K562 (cell line): Measurements from ENCODE around the gene TWSG1. TPM values are rescaled to one million over a fixed set of nuclear protein-coding genes. Genes with fewer than 3 reads are reported as not detected.

Source experiments
- ATAC-seq: fragments of 200-7000 bp; cut with Tn5 transposase; 3 replicates; pipeline ENCODE4 v1.9.1; 2020; ENCODE audit warnings: moderate library complexity
- BruUV-seq: library from RNA; stranded (reverse); fragments of 400-500 nt; replicated peaks from 2 replicates; lab custom pipeline; 2021; lab: Mats Ljungman, UMichigan
- CTCF ChIA-PET: fragments of 300-600 bp; formaldehyde crosslinking; extraction: SDS; loops from one replicate; lab custom pipeline; 2021; ENCODE audit warnings: low intra/inter-chr PET ratio; lab: Yijun Ruan, JAX
- POLR2A ChIA-PET: fragments of 300-600, 350-650 bp; sonication (Branson Sonifier 250); formaldehyde crosslinking; extraction: SDS; loops from one replicate; lab custom pipeline; 2021; ENCODE audit warnings: antibody characterized with exemption, inconsistent platforms; lab: Yijun Ruan, JAX
- DNase-seq, 4 experiments: peaks; one replicate each; pipeline versions ENCODE4 v3.0.0 to v3.0.0-alpha.2; 2011 to 2018; ENCODE audit warnings: low spot score in 3 of 4, mixed read lengths in 3 of 4; ENCODE audit errors: extremely low read depth in 1 of 4
- FAIRE-seq: peaks from 2 replicates; lab custom pipeline; 2011; peaks lifted over from hg19 to GRCh38; lab: Jason Lieb, UNC
- H2AFZ ChIP-seq: 2 replicates; pipeline ENCODE4 v1.6.0; 2011; ENCODE audit warnings: low read depth, low read length, control low read depth, inconsistent platforms
- H3K27ac ChIP-seq: fragments of 200-600 bp; 3 replicates; pipeline ENCODE4 v1.8.0; 2011; ENCODE audit warnings: low read depth, mild to moderate bottlenecking, control low read depth, inconsistent platforms, low read length, moderate library complexity, mixed read lengths; ENCODE audit errors: extremely low read depth
- H3K27me3 ChIP-seq, 2 experiments: fragments of 300-600 bp in 1 of 2; 2 replicates in 1 of 2; 3 replicates in 1 of 2; pipeline versions ENCODE4 v1.6.0 to v1.8.0; 2011; ENCODE audit warnings: inconsistent platforms in 2 of 2, low read length in 2 of 2, mild to moderate bottlenecking in 1 of 2, mixed read lengths in 1 of 2, moderate library complexity in 1 of 2; ENCODE audit not compliant: control insufficient read depth in 2 of 2, insufficient read depth in 2 of 2
- H3K36me3 ChIP-seq: fragments of 300-600 bp; 3 replicates; pipeline ENCODE4 v1.8.0; 2011; ENCODE audit warnings: mild to moderate bottlenecking, low read length, inconsistent platforms; ENCODE audit not compliant: control insufficient read depth, insufficient read depth
- H3K4me1 ChIP-seq, 2 experiments: fragments of 200-600 bp in 1 of 2; replicated peaks in 1 of 2; 2 replicates in 1 of 2; 3 replicates in 1 of 2; pipeline versions ENCODE4 v1.5.1 to v1.8.0; 2011; ENCODE audit warnings: inconsistent platforms in 2 of 2, low read length in 2 of 2, mild to moderate bottlenecking in 1 of 2, mixed read lengths in 1 of 2, moderate library complexity in 1 of 2; ENCODE audit not compliant: control insufficient read depth in 2 of 2, insufficient read depth in 2 of 2
- H3K4me2 ChIP-seq: 2 replicates; pipeline ENCODE4 v1.6.1; 2011; ENCODE audit warnings: low read length, control low read depth, inconsistent platforms, mixed read lengths; ENCODE audit not compliant: insufficient read depth
- H3K4me3 ChIP-seq: fragments of 200-600 bp; sonication (generic), shearing (Covaris generic); 2 replicates; pipeline ENCODE4 v1.5.1; 2016; ENCODE audit warnings: control low read depth, inconsistent platforms
- H3K79me2 ChIP-seq: fragments of 200-600 bp; 3 replicates; pipeline ENCODE4 v1.8.0; 2011; ENCODE audit warnings: low read length, inconsistent platforms; ENCODE audit not compliant: control insufficient read depth, insufficient read depth
- H3K9ac ChIP-seq, 2 experiments: 2 replicates each; pipeline versions ENCODE4 v1.6.0 to v1.6.1; 2011; ENCODE audit warnings: low read depth in 2 of 2, low read length in 2 of 2, control low read depth in 1 of 2, inconsistent platforms in 1 of 2, mild to moderate bottlenecking in 1 of 2, mixed read lengths in 1 of 2; ENCODE audit not compliant: insufficient read depth in 1 of 2
- H3K9me1 ChIP-seq: one replicate; pipeline ENCODE4 v1.6.0; 2011; ENCODE audit warnings: inconsistent platforms, mild to moderate bottlenecking, low read length, moderate library complexity; ENCODE audit not compliant: control insufficient read depth, insufficient read depth
- H3K9me3 ChIP-seq: replicated peaks from 2 replicates; pipeline ENCODE4 v1.5.1; 2011; ENCODE audit warnings: low read depth, low read length, inconsistent platforms; ENCODE audit not compliant: control insufficient read depth, insufficient read depth
- H4K20me1 ChIP-seq: replicated peaks from 2 replicates; pipeline ENCODE4 v1.6.1; 2011; ENCODE audit warnings: low read length, inconsistent platforms, mixed read lengths; ENCODE audit not compliant: control insufficient read depth, insufficient read depth
- CTBP1 ChIP-seq: fragments of 450-650 bp; IDR thresholded peaks from 2 replicates; pipeline ENCODE4 v1.6.1; 2016; ENCODE audit warnings: borderline replicate concordance
- HDAC8 ChIP-seq: fragments of 450-650 bp; IDR thresholded peaks from 2 replicates; pipeline ENCODE4 v1.6.1; 2016; ENCODE audit warnings: mild to moderate bottlenecking, missing genetic modification characterization, moderate library complexity, missing compliant biosample characterization
- JUN ChIP-seq, 2 experiments: sonication (generic) in 1 of 2; formaldehyde crosslinking in 1 of 2; IDR thresholded peaks; 2 replicates each; pipeline versions ENCODE4 v1.6.1 to v1.8.0; 2012 to 2022; ENCODE audit warnings: borderline replicate concordance in 2 of 2, mild to moderate bottlenecking in 2 of 2, improper control_type of control experiment in 1 of 2, low read depth in 1 of 2, low read length in 1 of 2, missing genetic modification reagents in 1 of 2
- POLR3G ChIP-seq: IDR thresholded peaks from 2 replicates; pipeline ENCODE4 v1.6.1; 2011; ENCODE audit not compliant: insufficient read length, insufficient replicate concordance; ENCODE audit errors: extremely low read depth
- SMARCA5 ChIP-seq: fragments of 450-650 bp; IDR thresholded peaks from 2 replicates; pipeline ENCODE4 v1.6.1; 2016
- WGBS: fragments of 100-300 bp; shearing (Covaris generic); methylation state at CpG from one replicate; pipeline ENCODE4 v1.1.6; 2016; ENCODE audit warnings: low coverage, mixed read lengths; ENCODE audit not compliant: insufficient coverage; ENCODE audit errors: missing lambda C conversion rate; 5-methylcytosine and 5-hydroxymethylcytosine counted together
- in situ Hi-C: fragments of 300-500 bp; cut with MboI; formaldehyde crosslinking; loops from 4 replicates; pipeline ENCODE4 v1.15.0; 2018; ENCODE audit warnings: inconsistent platforms, mixed read lengths
- intact Hi-C: fragments of 100-400 bp; cut with micrococcal nuclease; formaldehyde crosslinking; loops from 2 replicates; pipeline ENCODE4 v1.14.2; 2022
- polyA plus RNA-seq, 8 experiments: library from polyadenylated mRNA; depleted of rRNA in 4 of 8; stranded (reverse) in 5 of 8; unstranded in 3 of 8; fragments of >200 nt; fragmentation: Nextera tagmentation in 2 of 8; fragmentation: Illumina TruSeq in 1 of 8; extraction: Ambion mirVana in 2 of 8; extraction: Trizol in 1 of 8; gene quantifications; 2 replicates each; pipeline versions ENCODE4 v1.2.1 to v1.2.3, GENCODE V29; 2011 to 2014; ENCODE audit warnings: inconsistent platforms in 1 of 8, missing spikeins in 1 of 8
- total RNA-seq, 7 experiments: library from RNA; depleted of rRNA in 6 of 7; stranded (reverse); fragments of >200 nt in 6 of 7; fragmentation: Illumina TruSeq in 2 of 7; extraction: Trizol in 2 of 7; gene quantifications; 2 replicates each; pipeline versions ENCODE4 v1.2.1 to v1.2.3, GENCODE V29; 2011 to 2021; ENCODE audit warnings: low replicate concordance in 1 of 7
- TF ChIP-seq, protein P1 (sequence below): IDR thresholded peaks from 2 replicates; pipeline ENCODE4 v1.6.1; 2012; ENCODE audit warnings: low read depth, low read length, improper control_type of control experiment, borderline replicate concordance
- TF ChIP-seq, protein P2 (sequence below): fragments of 450-650 bp; conservative IDR thresholded peaks from 2 replicates; pipeline ENCODE4 v1.6.1; 2016; ENCODE audit warnings: missing genetic modification characterization, low read depth, mild to moderate bottlenecking, control low read depth, missing compliant biosample characterization
- TF ChIP-seq, protein P3 (sequence below): sonication (generic); formaldehyde crosslinking; IDR thresholded peaks from 2 replicates; pipeline ENCODE4 v1.9.0; 2022; ENCODE audit warnings: mild to moderate bottlenecking, missing genetic modification reagents

The TWSG1 gene
- total and polyA plus RNA-seq, 9 of the 15 experiments (the other 6 are each of a cell fraction or from before 2014, with no cell fraction given), result 10.4 to 37.2 (median 25.1) TPM

DNA sequence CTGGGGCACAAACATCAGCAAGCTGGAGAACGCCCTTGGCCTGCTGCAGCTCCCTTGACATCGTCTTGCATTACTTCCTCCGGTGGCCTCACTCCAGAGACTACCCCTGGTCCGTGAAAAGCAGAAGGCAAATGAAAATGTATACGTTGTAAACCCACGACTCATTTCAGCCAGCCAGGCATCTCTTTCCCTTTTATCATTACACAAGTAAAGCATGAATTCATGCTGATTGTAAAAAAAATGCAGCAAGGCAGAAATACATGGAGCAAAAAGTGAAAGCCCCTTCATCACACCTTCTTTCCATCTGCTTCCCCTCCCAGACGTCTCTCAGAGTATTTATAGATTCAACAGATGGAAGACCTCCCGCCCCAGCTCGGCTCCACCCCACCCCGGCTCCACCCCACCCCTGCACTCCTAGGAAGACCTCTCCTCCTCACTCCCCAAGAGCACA lies 99.1 kb downstream of the TWSG1 start (continued):
- TF ChIP-seq JUN (IDR thresholded peaks at IDR 0.05; ENCODE audit: borderline replicate concordance, low read depth, low read length), result no peak
- no peak for TF ChIP-seq JUN (CRISPR knock-in tag; IDR thresholded peaks at IDR 0.05; ENCODE audit: borderline replicate concordance)

DNA sequence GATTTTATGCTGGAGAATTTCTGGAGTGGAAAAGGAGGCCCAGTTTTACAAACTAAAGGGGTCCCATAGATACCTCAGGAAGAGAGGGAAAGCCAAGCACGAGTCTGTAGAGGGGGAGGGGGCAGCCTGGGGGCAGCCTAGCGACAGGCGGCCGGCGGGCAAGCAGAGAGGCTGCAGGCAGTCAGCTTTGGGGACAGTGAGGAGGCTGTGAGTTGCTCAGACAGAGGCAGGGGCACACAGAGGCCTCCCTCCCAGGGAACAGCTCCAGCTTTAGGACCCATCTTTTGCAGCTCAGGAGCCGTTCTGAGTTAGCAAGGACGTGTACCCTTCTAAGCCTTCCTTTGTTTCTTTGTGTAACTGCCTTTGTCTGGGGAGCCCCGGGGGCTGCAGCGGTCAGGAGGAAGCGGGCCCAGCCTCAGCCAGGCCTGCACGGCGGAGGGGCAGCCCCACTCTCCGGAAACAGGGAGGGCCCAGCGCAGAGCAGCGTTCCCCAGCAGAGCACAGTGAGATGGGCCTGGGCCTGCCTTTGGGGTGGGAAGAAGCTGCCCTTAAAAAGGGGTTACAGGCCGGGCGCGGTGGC lies 99.6 kb downstream of the TWSG1 start:
- H3K9ac ChIP-seq, result no peak overlapping the region
- H3K27me3 ChIP-seq, result no peaks in the 10 kb centered on the region
- in situ Hi-C loops, result no loop called here
- H3K4me2 ChIP-seq, result no peak overlapping the region
- POLR2A ChIA-PET, result no interaction called here
- no peak overlapping the region for H3K4me3 ChIP-seq
- no peaks in the 10 kb centered on the region for H3K79me2 ChIP-seq
- peaks cover 4 to 5% of the 10 kb centered on the region in 2 experiments; a peak in 2 of 5 replicates for H3K4me1 ChIP-seq
- intact Hi-C loops, result no loop called here
- H3K9me3 ChIP-seq, result 0 out of 2 replicates have a peak, but pooled peaks cover 3% of the 10 kb centered on the region
- no TSS peak for BruUV-seq
- no peaks in the 10 kb centered on the region for H4K20me1 ChIP-seq
- DNase-seq (no peak), ATAC-seq (no peak; the same call in 2 of the 3 replicates), FAIRE-seq (no peak)
- no peak overlapping the region for H3K27ac ChIP-seq
- 82% methylated on average over 18 of the region's 18 CpGs for WGBS
- CTCF ChIA-PET, result interaction anchor here (0.7 kb wide), 1 partner anchor 27 kb away, joined by 4 read pairs; no protein-coding TSS in a partner anchor
- H2AFZ ChIP-seq, result no peak overlapping the region
- TF ChIP-seq CTBP1, result no peak
- TF ChIP-seq POLR3G, result no peak
- TF ChIP-seq, protein P1, sequence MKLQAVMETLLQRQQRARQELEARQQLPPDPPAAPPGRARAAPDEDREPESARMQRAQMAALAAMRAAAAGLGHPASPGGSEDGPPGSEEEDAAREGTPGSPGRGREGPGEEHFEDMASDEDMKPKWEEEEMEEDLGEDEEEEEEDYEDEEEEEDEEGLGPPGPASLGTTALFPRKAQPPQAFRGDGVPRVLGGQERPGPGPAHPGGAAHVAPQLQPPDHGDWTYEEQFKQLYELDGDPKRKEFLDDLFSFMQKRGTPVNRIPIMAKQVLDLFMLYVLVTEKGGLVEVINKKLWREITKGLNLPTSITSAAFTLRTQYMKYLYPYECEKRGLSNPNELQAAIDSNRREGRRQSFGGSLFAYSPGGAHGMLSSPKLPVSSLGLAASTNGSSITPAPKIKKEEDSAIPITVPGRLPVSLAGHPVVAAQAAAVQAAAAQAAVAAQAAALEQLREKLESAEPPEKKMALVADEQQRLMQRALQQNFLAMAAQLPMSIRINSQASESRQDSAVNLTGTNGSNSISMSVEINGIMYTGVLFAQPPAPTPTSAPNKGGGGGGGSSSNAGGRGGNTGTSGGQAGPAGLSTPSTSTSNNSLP, result no peak
- TF ChIP-seq, protein P2, sequence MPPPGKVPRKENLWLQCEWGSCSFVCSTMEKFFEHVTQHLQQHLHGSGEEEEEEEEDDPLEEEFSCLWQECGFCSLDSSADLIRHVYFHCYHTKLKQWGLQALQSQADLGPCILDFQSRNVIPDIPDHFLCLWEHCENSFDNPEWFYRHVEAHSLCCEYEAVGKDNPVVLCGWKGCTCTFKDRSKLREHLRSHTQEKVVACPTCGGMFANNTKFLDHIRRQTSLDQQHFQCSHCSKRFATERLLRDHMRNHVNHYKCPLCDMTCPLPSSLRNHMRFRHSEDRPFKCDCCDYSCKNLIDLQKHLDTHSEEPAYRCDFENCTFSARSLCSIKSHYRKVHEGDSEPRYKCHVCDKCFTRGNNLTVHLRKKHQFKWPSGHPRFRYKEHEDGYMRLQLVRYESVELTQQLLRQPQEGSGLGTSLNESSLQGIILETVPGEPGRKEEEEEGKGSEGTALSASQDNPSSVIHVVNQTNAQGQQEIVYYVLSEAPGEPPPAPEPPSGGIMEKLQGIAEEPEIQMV (tag), result no peak
- TF ChIP-seq, protein P3, sequence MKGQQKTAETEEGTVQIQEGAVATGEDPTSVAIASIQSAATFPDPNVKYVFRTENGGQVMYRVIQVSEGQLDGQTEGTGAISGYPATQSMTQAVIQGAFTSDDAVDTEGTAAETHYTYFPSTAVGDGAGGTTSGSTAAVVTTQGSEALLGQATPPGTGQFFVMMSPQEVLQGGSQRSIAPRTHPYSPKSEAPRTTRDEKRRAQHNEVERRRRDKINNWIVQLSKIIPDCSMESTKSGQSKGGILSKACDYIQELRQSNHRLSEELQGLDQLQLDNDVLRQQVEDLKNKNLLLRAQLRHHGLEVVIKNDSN (CRISPR knock-in tag), result no peak
- no peak for TF ChIP-seq SMARCA5
- TF ChIP-seq HDAC8 (tag), result no peak
- no peaks in the 10 kb centered on the region for H3K36me3 ChIP-seq
- H3K9me1 ChIP-seq, result no peaks in the 10 kb centered on the region
